ENCODE measurements around the gene WWOX.

- TF ChIP-seq CTCF (IDR thresholded peaks at IDR 0.05; ENCODE audit: low read length): no peak
- TF ChIP-seq EZH2 (optimal IDR thresholded peaks at IDR 0.05; ENCODE audit: low read depth, low read length): no peak
Observed at GRCh38 chr16:78513838-78514237, 414.4 kb downstream of the WWOX start.

Measured in MM.1S (cell line).